Skeletal muscle cell (primary cell): ENCODE data around the gene CACNA1B.
"Not testable (repeated sequence)": the region's sequence is repeated elsewhere in the genome, so short reads cannot be mapped to it uniquely, and the experiment has no call there.

Source experiments
- DNase-seq: peaks from one replicate; pipeline ENCODE4 v3.0.0-alpha.2; 2010; ENCODE audit warnings: low read depth
- H3K4me3 ChIP-seq: 2 replicates; pipeline ENCODE4 v1.5.1; 2011; ENCODE audit warnings: low read depth, mild to moderate bottlenecking, control low read depth, low read length, moderate library complexity

Gene CACNA1B

GRCh38 chr9:137877506-137878122, at the start of gene CACNA1B:
Gene CACNA1B (plus strand): TSS chr9:137877782. CDS start chr9:137877934, 152 bp downstream.
- DNase-seq, result not testable (repeated sequence)
- H3K4me3 ChIP-seq, result peak within 1 kb of the TSS; percentile 42

DNA sequence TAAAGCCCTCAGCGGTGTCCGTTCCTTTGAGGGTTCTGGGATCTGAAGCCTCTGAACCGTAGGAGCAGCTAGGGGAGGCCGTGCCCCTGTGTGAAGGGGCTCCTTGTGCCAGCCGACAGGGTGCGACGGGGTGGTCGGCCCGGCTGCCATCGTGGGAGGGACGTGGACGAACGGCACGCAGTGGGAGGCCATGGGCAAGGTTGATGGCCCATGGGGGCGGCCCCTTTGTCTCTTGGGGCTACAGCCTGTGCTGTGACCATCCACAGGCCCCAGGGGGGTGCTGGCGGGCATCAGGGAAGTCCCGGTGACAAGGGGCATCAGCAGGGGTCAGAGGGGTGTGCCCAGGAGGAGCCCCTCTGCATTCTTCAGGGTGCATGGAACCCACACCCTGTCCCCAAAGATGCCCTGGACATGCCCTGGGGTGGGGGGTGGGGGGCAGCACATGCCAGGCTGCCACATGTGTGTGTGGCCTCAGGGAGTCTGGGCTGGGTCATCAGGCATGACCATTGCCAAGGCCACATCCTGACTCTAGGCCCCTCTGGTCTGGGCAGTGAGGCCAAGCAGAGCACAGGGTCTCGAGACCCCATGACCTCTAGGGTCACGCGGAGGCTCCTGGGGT, 49.6 kb upstream of the CACNA1B start:
- no peak for DNase-seq

GRCh38 chr9:137828527-137829259, 48.9 kb upstream of the CACNA1B start:
- DNase-seq, result no peak

More for the DNA sequence above, 49.6 kb upstream of the CACNA1B start:
- H3K4me3 ChIP-seq, result no peak overlapping the region

GRCh38 chr9:137829260-137829996, 48.2 kb upstream of the CACNA1B start:
- no peak overlapping the region for H3K4me3 ChIP-seq
- DNase-seq, result no peak

More at GRCh38 chr9:137828527-137829259, 48.9 kb upstream of the CACNA1B start:
- H3K4me3 ChIP-seq, result no peak overlapping the region

DNA sequence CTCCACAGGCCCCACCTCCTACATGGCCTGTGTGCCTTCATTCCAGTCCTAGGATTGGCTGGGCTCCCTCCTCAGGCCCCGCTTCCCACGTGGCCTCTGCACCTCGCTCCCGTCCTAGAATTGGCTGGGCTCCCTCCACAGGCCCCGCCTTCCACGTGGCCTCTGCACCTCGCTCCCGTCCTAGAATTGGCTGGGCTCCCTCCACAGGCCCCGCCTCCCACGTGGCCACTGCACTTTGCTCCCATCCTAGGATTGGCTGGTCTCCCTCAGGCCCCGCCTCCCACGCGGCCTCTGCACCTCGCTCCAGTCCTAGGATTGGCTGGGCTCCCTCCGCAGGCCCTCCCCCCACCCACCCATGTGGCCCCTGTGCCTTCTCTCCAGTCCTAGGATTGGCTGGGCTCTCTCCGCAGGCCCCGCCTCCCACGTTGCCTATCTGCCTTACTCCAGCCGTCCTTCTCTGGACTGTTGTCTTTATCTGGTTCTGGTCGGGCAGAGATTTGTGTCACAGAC, 45.3 kb upstream of the CACNA1B start:
- DNase-seq, result no peak
- no peak overlapping the region for H3K4me3 ChIP-seq

GRCh38 chr9:137832830-137833590, 44.6 kb upstream of the CACNA1B start:
- no peak for DNase-seq
- H3K4me3 ChIP-seq, result no peak overlapping the region

DNA sequence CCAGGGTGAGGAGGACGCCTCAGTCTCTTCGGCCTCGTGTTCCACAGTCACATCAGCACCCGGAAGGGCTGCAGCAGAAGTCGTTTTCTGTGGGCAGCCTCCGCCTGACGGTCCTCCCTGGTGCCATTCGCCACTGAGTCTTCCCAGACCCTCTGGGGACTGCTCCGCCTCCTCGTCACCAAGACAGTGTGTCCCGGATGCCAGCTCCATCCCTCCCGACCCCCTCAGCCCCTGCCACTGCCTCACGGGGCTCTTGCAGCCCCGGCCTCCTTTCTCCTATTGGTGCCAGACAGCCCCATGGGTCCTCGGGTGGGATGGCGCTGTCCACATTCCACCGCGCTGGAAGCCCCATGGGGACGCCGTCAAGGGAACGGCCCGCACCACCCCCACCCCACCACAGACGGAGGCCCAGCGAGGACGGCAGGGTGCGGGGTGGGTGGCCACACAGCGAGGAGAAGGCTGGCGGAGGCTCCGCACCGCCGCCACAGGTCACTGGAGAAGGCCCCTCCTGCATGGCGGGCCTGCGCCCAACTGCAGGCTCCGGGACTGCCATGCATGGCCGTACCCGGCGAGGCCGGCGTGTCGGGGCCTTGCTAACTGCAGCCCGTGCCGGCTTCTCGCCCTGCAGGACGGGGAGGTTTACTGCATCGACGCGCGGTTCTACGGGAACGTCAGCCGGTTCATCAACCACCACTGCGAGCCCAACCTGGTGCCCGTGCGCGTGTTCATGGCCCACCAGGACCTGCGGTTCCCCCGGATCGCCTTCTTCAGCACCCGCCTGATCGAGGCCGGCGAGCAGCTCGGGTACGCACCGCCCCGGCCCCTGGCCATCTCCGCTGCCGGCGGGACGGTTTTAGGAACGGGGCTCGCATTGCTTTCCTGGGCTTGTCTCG, 43.6 kb upstream of the CACNA1B start:
- no peak overlapping the region for H3K4me3 ChIP-seq
- no peak for DNase-seq

- no peak for DNase-seq
Measured at GRCh38 chr9:137834846-137835546, 42.6 kb upstream of the CACNA1B start.

DNA sequence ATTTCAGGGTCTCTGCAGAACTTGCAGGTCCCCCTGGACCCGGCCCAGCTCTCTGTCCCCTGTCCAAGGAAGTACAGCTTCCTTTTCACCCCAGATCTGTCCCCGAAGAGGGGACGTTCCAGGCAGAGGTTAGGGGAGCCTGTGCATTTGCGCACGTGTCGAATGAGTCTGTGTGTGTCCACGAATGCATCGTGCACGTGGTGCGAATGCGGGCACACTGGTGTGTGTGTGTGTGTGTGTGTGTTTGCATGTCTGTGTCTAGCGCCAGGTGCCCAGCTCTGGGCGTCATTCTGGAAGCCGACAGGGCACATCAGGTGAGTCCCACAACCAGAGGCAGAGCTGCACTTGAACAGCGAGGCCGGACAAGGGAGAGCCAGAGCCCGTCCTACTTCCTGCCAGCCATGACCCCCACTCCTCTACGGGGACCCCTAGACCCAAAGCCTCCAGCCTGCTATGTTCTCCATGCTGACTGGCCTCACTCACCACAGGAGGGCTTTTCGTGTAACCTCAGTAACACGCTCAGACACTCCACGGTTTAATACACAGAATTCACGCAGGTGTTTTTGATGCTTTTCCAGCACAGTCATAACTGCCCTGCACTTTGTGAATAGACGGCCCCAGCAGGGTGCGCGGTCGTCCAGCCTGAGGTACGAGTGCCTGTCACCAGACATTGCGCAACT, 41.3 kb upstream of the CACNA1B start:
- DNase-seq, result no peak
- no peak overlapping the region for H3K4me3 ChIP-seq

More at GRCh38 chr9:137834846-137835546, 42.6 kb upstream of the CACNA1B start:
- H3K4me3 ChIP-seq, result no peak overlapping the region

GRCh38 chr9:137836831-137837241, 40.7 kb upstream of the CACNA1B start:
- DNase-seq, result no peak

GRCh38 chr9:137837345-137838278, 40.0 kb upstream of the CACNA1B start:
- no peak for DNase-seq
- no peak overlapping the region for H3K4me3 ChIP-seq

More at GRCh38 chr9:137836831-137837241, 40.7 kb upstream of the CACNA1B start:
- no peak overlapping the region for H3K4me3 ChIP-seq

DNA sequence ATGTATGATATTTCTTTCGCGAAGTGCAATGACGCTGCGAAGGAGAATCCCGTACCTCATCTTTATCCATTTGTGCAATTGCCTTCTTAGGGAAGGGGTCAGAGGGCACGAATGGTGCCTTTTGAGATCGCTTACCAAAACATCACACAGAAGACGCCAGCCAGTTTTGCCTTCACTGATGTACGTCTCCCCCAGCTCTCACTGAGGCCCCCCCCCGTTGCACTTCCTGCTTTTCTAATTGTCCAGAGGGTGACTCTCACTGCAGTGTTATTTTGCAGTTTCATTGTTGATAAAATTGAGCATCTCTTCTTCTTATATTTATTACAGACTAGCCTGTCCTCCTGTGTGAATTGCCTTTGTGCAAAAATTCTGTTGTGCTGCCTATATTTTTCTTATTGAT, 39.0 kb upstream of the CACNA1B start:
- H3K4me3 ChIP-seq, result no peak overlapping the region
- no peak for DNase-seq

- DNase-seq, result no peak
Measured at GRCh38 chr9:137843355-137843754, 34.2 kb upstream of the CACNA1B start.

GRCh38 chr9:137851516-137852267, 25.9 kb upstream of the CACNA1B start:
- H3K4me3 ChIP-seq, result no peak overlapping the region

More at GRCh38 chr9:137843355-137843754, 34.2 kb upstream of the CACNA1B start:
- no peak overlapping the region for H3K4me3 ChIP-seq

DNA sequence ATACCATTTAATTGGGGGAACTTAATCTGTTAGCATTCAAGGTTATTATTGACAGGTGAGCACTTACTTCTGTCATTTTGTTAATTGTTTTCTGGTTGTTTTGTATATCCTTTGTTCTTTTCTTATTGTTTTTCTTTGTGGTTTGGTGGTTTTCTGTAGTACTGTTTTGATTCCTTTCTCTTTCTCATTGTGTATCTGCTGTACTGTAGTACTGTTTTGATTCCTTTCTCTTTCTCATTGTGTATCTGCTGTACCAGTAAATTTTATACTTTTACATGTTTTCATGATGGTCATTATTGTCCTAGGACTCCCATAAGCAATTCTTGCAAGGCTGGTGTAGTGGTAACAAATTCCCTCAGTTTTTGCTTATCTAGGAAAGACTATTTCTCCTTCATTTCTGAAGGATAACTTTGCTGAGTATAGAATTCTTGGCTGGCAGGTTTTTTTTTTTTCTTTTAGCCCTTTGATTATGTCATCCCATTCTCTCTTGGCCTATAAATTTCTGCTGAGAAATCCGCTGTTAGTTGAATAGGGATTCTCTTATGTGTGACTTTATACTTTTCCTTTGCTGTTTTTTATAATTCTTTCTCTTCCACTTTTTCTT, 24.1 kb upstream of the CACNA1B start:
- DNase-seq, result no peak
- no peak overlapping the region for H3K4me3 ChIP-seq

More at GRCh38 chr9:137851516-137852267, 25.9 kb upstream of the CACNA1B start:
- DNase-seq, result no peak
